Right renal pelvis (tissue), 4 donors: ENCODE measurements around the gene LY9. TPM values are rescaled to one million over a fixed set of nuclear protein-coding genes. Genes with fewer than 3 reads are reported as not detected.
A peak's percentile ranks its signal among the peaks of the same experiment; 100 is the strongest.

ENCODE experiments used
- DNase-seq, 4 donors: peaks; one replicate each; pipeline ENCODE4 v3.0.0-alpha.2; 2013; ENCODE audit warnings: low read depth in 4 of 4, low spot score in 3 of 4, missing footprints in 1 of 4
- polyA plus RNA-seq, 4 donors: library from polyadenylated mRNA; unstranded; fragments of 120-200 nt; gene quantifications; one replicate each; pipeline ENCODE4 v1.2.1, GENCODE V29; 2013; ENCODE audit not compliant: insufficient read length in 4 of 4

Gene LY9
- polyA plus RNA-seq, 4 donors = 0.08 to 0.17 (median 0.10) TPM; not detected in 1

- no peak for DNase-seq
Observed at GRCh38 chr1:160800645-160801408, 4.9 kb downstream of the LY9 start.

- no peak for DNase-seq
Observed at GRCh38 chr1:160801836-160802580, 6.0 kb downstream of the LY9 start.

DNA sequence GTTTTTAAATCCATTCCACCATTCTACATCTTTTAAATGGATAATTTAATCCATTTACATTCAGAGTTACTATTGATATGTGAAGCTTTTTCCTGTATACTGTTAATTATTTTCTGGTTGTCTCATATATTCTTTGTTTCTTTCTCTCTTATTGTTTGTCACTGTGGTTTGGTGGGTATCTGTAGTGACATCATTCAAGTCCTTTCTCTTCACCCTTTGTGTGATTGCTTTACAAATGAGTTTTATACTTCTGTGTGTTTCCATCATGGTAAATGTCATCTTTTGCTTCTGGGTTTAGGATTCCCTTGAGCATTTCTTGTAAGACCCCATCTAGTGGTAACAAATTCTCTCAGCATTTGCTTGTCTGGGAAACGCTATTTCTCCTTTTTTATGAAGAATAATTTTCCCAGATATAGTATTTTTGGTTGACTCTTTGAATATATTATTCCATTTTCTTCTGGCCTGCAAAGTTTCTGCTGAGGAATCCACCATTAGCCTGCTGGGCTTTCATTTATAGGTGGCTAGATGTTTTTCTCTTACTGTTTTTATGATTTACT, 10.2 kb downstream of the LY9 start:
- no peak for DNase-seq

- no peak for DNase-seq
Observed at GRCh38 chr1:160806784-160807183, 10.8 kb downstream of the LY9 start.

DNA sequence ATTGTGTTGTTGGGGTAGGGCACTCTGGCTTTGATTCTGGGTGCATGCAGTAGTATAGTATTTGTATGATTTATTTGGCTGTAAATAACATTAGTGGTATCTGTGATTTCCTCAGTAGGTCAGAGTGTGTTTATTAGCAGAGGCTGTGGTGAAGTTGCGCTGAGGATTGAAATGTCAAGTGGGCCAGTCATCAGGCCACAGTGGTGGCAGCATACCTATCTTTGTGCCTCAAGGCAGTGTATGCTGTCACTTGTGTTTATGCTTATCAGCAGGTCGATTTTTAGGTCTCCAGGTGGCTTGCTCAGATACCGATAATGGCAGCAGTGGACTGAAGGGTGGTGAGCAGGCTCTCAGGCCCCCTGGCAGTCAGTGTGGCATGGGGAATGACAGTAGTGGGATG, 11.3 kb downstream of the LY9 start:
- no peak for DNase-seq

DNA sequence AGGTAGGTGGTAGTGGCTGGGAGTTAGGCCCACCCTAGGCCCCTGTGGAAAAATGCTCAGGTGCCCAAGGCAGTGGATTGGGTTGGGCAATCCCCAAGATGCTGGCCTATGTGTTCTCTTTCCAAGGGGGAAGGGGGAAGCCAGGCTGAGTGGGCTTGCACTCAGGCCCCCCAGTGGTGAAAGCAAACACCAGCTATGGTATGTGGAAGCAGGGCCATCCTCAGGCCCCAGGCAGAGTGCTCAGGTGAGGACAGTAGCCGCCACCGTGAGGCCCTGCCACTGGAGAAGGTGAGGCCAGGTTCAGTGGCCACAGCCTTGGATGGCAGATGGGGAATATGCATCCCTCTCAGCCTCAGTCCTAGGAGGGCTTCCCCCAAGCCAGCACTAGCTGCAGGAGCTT, 11.8 kb downstream of the LY9 start:
- no peak for DNase-seq

DNA sequence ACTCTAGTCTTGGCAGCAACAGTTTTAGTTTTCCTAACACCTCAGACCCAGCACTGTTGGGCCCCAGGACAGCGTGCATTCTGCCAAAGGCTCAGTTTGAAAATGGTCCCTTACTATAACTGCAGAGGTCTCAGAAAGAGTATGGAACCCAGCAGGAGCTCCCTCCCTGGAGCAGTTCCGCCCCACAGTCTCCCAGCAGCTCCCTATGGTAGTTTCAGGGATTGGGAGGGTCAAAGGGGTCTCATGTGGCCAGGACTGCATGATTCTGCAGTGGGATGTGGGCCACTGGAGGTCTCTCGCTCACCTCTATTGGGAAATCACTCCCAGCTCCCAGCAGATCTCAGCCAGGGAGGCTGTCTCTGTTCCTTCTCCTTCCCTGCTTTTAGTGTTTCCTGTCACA, 12.3 kb downstream of the LY9 start:
- no peak for DNase-seq

- DNase-seq = no peak
Observed at GRCh38 chr1:160810486-160810885, 14.5 kb downstream of the LY9 start.

DNA sequence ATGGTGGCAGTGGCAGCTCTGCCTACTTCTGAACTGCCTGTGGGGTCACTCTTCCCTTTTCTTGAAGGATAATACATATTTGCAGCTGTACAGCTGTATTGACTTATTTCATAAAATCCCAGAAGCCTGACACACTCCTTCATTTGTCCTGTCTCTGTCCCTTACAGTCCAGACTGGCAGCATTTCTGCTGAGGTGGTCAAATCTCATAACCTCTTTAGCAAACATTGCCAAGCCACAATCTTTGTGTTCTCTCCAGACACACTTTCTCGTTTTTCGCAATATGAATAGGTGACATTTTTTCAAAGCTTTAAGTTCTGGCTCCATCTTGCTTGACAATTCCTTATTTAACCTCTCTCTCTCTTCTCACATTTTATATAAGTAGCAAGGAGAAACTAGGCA, 15.2 kb downstream of the LY9 start:
- no peak for DNase-seq

GRCh38 chr1:160813215-160813614, 17.2 kb downstream of the LY9 start:
- no peak for DNase-seq

- no peak for DNase-seq
Observed at GRCh38 chr1:160814316-160814715, 18.3 kb downstream of the LY9 start.

DNA sequence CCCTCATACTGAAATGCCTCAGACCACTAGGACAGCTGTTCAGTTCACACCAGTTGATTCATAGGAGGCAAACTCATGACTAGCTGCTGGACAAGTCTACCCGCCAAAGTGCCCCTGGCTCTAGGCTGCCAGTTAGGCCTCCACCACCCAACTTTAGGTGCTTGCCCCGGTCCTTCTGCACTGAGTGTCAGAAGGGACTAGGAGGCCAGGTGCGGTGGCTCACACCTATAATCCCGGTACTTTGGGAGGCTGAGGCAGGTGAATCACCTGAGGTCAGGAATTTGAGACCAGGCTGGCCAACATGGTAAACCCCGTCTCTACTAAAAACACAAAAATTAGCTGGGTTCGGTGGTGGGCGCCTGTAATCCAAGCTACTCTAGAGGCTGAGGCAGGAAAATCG, 18.9 kb downstream of the LY9 start:
- no peak for DNase-seq

GRCh38 chr1:160818207-160818937, 22.4 kb downstream of the LY9 start:
- DNase-seq = no peak

DNA sequence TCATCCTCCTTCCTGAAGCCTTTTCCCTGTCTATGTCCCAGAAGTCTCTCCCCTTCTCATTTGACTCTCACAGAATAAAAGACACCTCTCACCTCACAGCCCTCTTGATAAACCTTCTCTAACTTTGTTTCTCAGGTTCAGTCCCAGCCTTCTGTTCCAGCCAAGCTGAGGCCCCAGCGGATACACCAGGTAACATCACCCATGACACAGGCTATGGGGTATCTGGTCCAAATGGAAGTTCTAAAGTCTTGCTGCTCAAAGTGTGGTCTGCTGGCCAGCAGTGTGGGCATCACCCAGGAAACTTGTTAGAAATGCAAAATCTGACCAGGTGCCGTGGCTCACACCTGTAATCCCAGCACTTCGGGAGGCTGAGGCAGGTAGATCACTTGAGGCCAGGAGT, 23.2 kb downstream of the LY9 start:
- DNase-seq = no peak

DNA sequence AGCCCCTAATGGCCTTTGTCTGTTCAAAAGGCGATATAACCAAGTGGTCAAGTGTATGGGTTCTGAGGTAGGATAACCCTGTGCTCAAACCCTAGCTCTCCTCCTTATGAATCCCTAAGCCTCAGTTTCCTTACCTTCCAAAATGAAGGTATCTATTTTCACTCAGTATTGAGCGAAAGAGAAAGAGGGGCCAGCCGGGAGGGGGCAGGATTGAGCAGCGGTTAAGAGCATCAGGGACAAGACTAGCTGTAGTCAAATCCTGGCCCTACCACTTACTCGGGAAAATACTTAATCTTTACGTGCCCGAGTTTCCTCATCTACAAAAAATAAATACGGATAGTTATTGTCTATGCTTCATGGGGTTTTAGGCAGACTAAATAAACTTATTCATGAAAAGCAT, 25.7 kb downstream of the LY9 start:
- no peak for DNase-seq

- no peak for DNase-seq
Observed at GRCh38 chr1:160823296-160823695, 27.3 kb downstream of the LY9 start.

DNA sequence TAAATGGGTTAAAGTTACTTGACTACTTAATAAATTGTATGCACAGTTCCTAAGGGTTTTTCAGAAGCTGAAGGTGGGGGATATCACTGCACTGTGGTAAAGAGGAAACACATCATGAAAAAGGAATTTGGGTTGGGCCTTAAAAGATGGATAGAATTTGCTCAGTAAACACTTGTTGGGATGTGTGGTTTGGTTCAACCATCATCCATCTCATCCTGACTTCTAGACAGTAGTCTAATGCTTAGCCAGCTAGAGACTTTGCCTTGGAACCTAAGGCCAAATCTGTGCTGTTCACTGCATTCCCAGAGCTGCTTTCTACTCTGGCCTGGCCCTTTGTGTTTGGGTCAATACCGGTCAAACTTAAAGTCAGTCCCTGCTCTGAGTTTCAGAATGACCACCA, 30.6 kb downstream of the LY9 start:
- no peak for DNase-seq

GRCh38 chr1:160827418-160827817, 31.4 kb downstream of the LY9 start:
- no peak for DNase-seq

GRCh38 chr1:160829766-160830165, 33.8 kb downstream of the LY9 start:
- no peak for DNase-seq

GRCh38 chr1:160830321-160831153, 34.6 kb downstream of the LY9 start:
- DNase-seq = peak; percentile 13 to 28 (median 20)
